NCI-H1930 (cell line): ENCODE data around the gene FCER2.

Experiments used
- DNase-seq, 2 experiments: peaks; one replicate each; lab custom pipeline; 2025; lab: John Stamatoyannopoulos, UW

FCER2 gene

GRCh38 chr19:7733376-7733775 is 31.4 kb upstream of the FCER2 start:
- DNase-seq: no peak

- no peak for DNase-seq
Measured at GRCh38 chr19:7732045-7732444, 30.1 kb upstream of the FCER2 start, which contains the start of gene CLEC4G. TSS of gene CLEC4G (minus strand) at chr19:7732110. CDS start at chr19:7732102, 8 bp downstream.

GRCh38 chr19:7731615-7732014 is 29.7 kb upstream of the FCER2 start:
- DNase-seq: no peak

- DNase-seq: no peak
Measured at GRCh38 chr19:7731218-7731595, 29.3 kb upstream of the FCER2 start.

- no peak for DNase-seq
Measured at GRCh38 chr19:7730286-7731217, 28.6 kb upstream of the FCER2 start.

DNA sequence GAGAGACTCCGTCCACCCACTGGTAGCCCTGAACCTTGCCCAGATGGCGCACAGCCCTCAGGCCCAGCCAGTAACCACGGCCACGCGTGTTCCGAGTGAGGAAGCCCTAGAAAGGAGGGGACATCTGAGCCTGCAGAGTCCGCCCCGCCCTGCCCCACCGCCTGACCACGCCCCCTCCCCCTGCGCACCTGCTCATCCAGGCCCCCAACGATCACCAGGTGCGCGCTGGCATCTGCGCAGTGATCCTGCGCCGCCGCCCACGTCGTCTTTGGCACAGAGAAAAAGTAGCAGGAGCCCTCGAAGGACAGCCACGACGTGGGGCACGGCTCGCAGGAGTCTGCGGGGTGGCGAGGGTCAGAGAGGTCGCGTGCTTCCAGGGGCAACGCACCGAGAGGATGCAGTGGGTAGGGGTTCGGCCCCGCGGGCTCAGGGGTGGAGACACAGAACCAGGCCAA is 27.9 kb upstream of the FCER2 start:
- no peak for DNase-seq

DNA sequence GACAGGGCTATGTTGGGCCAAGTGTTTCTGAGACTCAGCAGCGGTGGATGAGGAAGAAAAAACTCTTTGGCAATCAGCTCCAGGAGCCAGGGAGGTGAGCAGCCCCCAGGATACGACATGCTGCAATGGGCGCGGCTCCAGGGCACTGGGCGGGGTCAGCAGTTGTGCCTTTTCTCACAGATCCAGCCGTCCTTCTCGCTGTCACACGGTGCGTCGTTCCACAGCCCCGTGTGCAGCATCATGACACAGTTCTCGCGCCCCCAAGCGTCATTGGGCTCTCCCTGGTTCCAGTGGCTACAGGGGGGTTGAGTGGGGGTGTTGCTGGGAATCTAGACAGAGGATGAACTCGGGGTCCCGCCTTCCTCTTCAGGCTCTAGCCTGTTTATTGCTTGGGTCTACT is 27.3 kb upstream of the FCER2 start:
- DNase-seq: no peak

DNA sequence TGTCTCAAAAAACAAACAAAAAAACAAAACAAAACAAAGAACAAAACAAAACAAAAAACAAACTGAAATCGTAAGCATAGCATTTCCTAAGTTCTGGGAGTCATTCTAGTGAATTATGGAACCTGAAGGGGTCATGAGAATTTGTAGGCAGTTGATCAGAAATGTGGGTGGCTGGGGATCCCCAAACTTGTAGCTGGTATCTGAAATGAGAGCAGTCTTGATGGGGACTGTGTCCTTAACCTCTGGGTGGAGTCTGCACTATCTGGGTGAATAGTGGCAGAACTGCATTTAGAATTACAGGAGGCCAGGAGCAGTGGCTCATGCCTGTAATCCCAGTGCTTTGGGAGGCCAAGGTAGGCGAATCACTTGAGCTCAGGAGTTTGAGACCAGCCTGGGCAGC is 23.9 kb upstream of the FCER2 start:
- no peak for DNase-seq

- no peak for DNase-seq
Measured at GRCh38 chr19:7722231-7722651, 20.3 kb upstream of the FCER2 start.

DNA sequence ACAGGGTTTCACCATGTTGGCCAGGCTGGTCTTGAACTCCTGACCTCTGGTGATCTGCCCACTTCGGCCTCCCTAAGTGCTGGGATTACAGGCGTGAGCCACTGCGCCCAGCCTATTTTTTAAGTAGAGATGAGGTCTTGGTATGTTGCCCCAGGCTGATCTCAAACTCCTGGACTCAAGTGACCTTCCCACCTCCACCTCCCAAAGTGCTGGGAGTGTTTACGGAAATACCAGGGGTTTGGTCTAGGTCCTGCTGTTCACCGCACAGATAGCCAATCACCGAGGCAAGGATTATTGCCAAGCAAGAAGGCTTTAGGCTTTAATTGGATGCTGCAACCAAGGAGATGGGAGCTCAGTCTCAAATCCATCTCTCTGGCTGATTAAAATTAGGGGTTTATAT is 18.4 kb upstream of the FCER2 start:
- no peak for DNase-seq

- DNase-seq: no peak
Measured at GRCh38 chr19:7718668-7719067, 16.7 kb upstream of the FCER2 start.

DNA sequence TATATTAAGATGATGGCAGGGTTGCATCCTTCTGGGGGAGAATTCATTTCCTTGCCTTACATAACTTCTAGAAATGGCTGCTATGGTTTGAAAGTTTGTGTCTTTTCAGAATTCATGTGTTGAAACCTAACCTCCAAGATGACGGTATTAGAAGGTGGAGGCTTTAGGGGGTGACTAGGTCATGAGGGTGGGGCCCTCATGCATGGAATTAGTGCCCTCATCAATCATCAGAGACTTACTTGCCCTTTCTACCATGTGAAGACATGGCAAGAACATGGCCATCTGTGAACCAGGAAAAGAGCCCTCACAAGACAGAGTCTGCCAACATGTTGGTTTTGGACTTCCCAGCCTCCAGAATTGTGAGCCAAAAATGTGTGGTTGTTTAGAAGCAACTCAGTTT is 14.8 kb upstream of the FCER2 start:
- no peak for DNase-seq

- no peak for DNase-seq
Measured at GRCh38 chr19:7715671-7716070, 13.7 kb upstream of the FCER2 start.

- no peak for DNase-seq
Measured at GRCh38 chr19:7710616-7711015, 8.7 kb upstream of the FCER2 start.

- no peak for DNase-seq
Measured at GRCh38 chr19:7709932-7710460, 8.1 kb upstream of the FCER2 start.

DNA sequence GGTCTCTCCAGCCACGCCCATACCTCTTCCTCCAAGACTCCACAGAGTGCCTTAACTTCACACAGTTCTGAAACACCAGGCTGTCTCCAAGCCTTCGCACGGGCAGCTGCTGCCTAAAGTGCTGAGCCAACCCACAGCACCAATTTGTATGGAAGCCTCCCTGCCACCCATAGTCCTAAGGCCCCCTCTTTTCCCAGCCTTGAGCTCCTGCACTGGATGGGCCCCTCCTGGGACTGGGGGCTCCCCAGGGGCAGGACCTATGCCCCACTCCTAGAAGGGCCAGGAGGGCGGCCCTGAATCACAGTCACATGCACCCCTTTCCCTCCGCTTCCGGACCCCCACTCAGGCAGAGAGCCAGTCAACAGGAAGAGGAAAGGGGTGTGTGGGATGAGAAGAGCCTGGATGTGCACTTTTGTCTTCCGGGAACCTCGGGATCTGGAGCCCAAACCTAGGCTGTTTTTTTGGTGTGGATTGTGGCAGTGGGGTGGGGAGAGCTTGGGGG is 5.1 kb upstream of the FCER2 start:
- no peak for DNase-seq

- no peak for DNase-seq
Measured at GRCh38 chr19:7706188-7706954, 4.4 kb upstream of the FCER2 start.

DNA sequence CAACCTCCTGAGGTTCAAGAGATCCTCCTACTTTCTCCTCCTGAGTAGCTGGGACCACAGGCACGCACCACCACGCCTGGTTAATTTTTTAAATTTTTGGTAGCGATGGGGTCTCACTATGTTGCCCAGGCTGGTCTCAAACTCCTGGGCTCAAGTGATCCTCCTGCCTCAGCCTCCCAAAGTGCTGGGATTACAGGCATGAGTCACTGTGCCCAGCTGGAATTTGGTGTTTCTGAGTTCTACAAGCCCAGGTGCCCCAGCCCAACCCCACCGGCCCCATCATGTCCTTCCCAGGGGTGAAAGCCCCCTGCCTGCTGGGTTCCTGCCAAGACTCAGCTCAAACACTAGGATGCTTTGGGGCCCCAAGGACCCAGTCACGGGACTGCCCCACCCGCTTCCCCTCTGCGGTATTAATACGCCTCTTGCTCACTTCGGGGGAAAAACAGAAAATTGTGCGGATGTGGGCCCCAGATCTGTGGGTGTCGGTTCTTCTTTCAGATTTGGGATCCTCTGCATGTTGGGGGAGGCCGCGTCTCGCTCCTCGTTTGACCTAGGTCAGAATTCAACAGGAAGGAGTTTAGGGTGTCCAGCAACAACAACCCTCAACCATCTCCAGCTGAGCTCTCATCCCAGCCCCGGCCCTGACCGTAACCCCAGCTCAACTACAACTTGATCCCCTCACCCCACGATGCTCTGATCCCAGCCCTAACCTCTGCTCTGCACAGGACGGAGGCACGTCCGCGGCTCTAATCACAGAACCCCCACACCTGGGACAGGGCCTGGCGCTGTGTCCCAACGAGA is 3.7 kb upstream of the FCER2 start:
- DNase-seq: no peak

GRCh38 chr19:7704280-7705060 is 2.5 kb upstream of the FCER2 start:
- DNase-seq: no peak

GRCh38 chr19:7703332-7703731 is 1.4 kb upstream of the FCER2 start:
- no peak for DNase-seq
